Measurements from ENCODE around the gene P2RY11.

GRCh38 chr19:10133596-10133995, 22.1 kb downstream of the P2RY11 start:
- TF ChIP-seq, protein P1, sequence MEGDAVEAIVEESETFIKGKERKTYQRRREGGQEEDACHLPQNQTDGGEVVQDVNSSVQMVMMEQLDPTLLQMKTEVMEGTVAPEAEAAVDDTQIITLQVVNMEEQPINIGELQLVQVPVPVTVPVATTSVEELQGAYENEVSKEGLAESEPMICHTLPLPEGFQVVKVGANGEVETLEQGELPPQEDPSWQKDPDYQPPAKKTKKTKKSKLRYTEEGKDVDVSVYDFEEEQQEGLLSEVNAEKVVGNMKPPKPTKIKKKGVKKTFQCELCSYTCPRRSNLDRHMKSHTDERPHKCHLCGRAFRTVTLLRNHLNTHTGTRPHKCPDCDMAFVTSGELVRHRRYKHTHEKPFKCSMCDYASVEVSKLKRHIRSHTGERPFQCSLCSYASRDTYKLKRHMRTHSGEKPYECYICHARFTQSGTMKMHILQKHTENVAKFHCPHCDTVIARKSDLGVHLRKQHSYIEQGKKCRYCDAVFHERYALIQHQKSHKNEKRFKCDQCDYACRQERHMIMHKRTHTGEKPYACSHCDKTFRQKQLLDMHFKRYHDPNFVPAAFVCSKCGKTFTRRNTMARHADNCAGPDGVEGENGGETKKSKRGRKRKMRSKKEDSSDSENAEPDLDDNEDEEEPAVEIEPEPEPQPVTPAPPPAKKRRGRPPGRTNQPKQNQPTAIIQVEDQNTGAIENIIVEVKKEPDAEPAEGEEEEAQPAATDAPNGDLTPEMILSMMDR (conservative IDR thresholded peaks at IDR 0.05; ENCODE audit: low read length) = no peak
- TF ChIP-seq EZH2phosphoT487 (IDR thresholded peaks at IDR 0.05; ENCODE audit: borderline replicate concordance, low read depth, low read length) = no peak

Data from OCI-LY7 (cell line).